Body of pancreas (tissue), 4 donors: ENCODE measurements around the gene UBQLN3.

ENCODE experiments used
- CTCF ChIP-seq, 7 experiments: fragments of 450-650 bp in 4 of 7; fragments of 200-600 bp in 3 of 7; sonication (generic) in 3 of 7; IDR thresholded peaks; one replicate each; pipeline ENCODE4 v1.5.1; 2016 to 2019; ENCODE audit warnings: antibody characterized with exemption in 7 of 7
- POLR2A ChIP-seq, 3 donors: fragments of 450-650 bp; IDR thresholded peaks; one replicate each; pipeline ENCODE4 v1.6.1; 2016; ENCODE audit warnings: antibody characterized with exemption in 3 of 3, mild to moderate bottlenecking in 2 of 3

- TF ChIP-seq POLR2A (IDR thresholded peaks at IDR 0.05) (no peak), CTCF (IDR thresholded peaks at IDR 0.05) (no peak)
Measured at GRCh38 chr11:5509803-5510202, at the start of gene UBQLN3.
